ENCODE results near the gene TOP1. TPM values are rescaled to one million over a fixed set of nuclear protein-coding genes. Genes with fewer than 3 reads are reported as not detected.

The TOP1 gene
- total and polyA plus RNA-seq, 2 experiments from 2014 or later = 21.5 to 21.7 TPM

DNA sequence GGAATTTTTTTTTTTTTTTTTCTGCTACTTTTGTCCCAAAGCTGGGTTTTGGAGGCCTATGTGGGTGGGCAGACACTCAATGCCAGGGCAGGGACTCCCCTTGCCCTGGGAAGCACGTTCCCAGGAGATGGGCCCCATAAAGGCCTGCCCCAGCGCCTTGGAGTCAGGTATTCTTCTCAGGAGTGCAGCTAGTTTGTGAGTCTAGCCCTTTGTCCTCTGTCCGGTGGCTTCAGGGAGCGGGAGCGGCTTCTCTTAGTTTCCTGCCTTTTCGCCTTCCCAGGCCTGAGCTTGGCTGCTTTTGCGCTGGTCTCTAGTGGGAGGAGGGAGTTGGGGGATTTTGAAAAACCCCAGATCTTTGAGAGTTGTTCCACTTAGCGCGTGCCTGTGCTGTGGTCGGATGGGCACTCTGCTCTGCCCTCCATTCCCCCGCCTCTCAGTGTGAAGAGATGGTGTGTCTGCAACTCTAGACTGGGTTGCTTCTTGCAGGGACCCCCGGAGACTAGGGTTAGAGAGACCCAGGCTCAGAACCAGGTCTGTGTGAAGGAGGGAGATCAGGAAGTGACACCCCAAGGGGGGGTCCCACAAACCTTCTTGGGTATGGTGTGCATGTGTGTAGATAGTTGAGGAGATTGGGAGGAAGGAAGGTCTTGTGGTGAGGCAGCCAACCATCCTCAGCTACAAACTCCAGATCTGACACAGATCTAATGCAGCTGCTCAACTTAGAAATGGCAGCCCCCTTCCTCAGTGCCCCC lies 110.0 kb downstream of the TOP1 start:
- H3K9me3 ChIP-seq (ENCODE audit: low read depth) = no peaks in the 10 kb centered on the region
- TF ChIP-seq, protein P1, sequence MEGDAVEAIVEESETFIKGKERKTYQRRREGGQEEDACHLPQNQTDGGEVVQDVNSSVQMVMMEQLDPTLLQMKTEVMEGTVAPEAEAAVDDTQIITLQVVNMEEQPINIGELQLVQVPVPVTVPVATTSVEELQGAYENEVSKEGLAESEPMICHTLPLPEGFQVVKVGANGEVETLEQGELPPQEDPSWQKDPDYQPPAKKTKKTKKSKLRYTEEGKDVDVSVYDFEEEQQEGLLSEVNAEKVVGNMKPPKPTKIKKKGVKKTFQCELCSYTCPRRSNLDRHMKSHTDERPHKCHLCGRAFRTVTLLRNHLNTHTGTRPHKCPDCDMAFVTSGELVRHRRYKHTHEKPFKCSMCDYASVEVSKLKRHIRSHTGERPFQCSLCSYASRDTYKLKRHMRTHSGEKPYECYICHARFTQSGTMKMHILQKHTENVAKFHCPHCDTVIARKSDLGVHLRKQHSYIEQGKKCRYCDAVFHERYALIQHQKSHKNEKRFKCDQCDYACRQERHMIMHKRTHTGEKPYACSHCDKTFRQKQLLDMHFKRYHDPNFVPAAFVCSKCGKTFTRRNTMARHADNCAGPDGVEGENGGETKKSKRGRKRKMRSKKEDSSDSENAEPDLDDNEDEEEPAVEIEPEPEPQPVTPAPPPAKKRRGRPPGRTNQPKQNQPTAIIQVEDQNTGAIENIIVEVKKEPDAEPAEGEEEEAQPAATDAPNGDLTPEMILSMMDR (IDR thresholded peaks at IDR 0.05; ENCODE audit: low read depth, low read length) = no peak
- H3K27ac ChIP-seq = peak overlapping the region; percentile 98
- peak overlapping the region; percentile 79 for H3K4me3 ChIP-seq
- peak; percentile 27 to 31 for DNase-seq (ENCODE audit: low read depth in 1 of 2, low spot score in 1 of 2)
- H3K4me1 ChIP-seq (ENCODE audit: low read depth) = peaks cover 46% of the 10 kb centered on the region
- no peaks in the 10 kb centered on the region for H3K27me3 ChIP-seq
- no peaks in the 10 kb centered on the region for H3K36me3 ChIP-seq

GRCh38 chr20:41139227-41140093 lies 110.8 kb downstream of the TOP1 start:
- TF ChIP-seq, protein P1 (IDR thresholded peaks at IDR 0.05; ENCODE audit: low read depth, low read length) = no peak
- H3K9me3 ChIP-seq (ENCODE audit: low read depth) = no peaks in the 10 kb centered on the region
- H3K27ac ChIP-seq = peak overlapping the region; percentile 98
- peaks cover 46% of the 10 kb centered on the region for H3K4me1 ChIP-seq (ENCODE audit: low read depth)
- no peak for DNase-seq (ENCODE audit: low read depth in 1 of 2, low spot score in 1 of 2)
- no peaks in the 10 kb centered on the region for H3K36me3 ChIP-seq
- no peaks in the 10 kb centered on the region for H3K27me3 ChIP-seq
- H3K4me3 ChIP-seq = peak overlapping the region; percentile 79

DNA sequence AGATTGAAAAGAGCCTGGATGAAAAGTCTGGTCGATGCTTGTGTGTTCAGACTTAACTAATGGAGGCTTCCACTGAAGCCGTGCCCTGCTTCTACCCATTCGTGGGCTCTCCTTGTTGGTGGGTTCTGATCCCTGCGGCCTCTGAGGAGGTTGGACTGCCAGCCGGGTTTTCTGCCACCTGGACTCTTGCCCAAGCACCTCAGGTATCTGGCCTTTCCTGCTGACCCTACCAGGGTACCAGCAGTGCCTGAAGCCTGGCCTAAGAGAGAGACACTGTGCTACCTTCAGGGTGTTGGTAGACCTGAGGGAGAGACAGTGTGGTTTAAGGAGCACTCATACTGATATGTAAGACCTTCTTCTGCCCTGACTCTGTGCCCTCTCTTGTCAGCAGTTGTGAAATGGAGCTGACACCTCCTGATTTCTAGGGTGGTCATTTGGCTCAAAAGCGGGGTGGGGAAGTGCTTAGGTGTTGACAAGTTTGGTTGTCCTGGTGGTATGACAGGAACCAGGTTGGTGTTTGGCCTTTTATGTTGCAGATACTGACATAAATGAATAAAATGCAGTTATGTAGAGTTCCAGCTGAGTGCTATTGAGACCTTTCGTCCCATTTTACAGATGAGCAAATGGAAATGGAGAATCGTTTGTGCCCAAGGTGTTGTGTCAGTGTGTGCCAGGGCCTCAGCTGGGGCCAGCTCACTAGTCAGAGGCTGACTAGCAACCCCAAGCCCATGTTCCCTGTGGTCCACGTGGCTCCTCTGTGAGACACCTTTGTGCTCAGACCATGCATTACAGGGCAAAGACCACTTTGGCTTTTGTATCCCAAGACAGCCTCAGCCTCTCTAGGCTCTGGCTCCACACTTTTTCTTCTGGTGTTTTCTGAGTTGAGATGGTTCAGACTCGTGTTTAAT lies 111.9 kb downstream of the TOP1 start:
- peaks cover 44% of the 10 kb centered on the region for H3K4me1 ChIP-seq (ENCODE audit: low read depth)
- peak overlapping the region; percentile 12 for H3K27ac ChIP-seq
- TF ChIP-seq, protein P1 (IDR thresholded peaks at IDR 0.05; ENCODE audit: low read depth, low read length) = no peak
- H3K27me3 ChIP-seq = no peaks in the 10 kb centered on the region
- H3K4me3 ChIP-seq = no peak overlapping the region
- DNase-seq (ENCODE audit: low read depth in 1 of 2, low spot score in 1 of 2) = no peak
- no peaks in the 10 kb centered on the region for H3K36me3 ChIP-seq
- H3K9me3 ChIP-seq (ENCODE audit: low read depth) = no peaks in the 10 kb centered on the region

DNA sequence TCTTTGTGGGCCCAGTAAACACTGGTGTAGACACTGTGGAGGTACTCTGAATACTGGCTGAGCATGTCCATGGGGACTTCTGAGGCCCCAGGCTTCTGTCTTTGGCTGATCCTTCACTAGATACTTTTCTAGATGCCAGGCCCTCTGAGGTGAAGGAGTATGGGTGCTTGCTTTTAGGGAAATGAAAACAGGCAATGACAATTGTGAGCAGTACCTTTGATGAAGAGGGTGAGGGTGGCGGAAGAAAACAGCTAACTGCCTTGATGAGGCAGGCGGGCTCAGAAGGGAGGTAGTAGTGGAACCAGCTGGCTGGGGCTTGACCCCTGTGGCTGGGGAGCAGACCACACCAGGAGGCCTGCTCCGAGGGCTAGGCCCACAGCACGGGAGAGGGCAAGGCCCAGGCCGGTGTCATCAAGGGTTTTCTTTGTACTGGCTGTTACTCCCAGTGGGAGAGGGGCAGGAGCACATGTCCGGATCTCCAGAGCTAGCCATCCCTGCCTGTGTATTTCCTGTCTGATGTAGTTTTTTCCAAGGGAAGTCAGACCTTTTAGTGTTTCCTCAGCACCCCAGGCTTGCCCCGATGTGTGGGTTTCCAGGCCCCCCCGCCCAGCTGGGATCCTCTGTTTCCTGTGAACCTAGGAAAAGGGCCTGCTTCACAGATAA lies 112.7 kb downstream of the TOP1 start:
- TF ChIP-seq, protein P1 (IDR thresholded peaks at IDR 0.05; ENCODE audit: low read depth, low read length) = no peak
- H3K4me3 ChIP-seq = no peak overlapping the region
- no peaks in the 10 kb centered on the region for H3K9me3 ChIP-seq (ENCODE audit: low read depth)
- no peaks in the 10 kb centered on the region for H3K36me3 ChIP-seq
- peak in 1 of 2 donors; percentile 51 for DNase-seq (ENCODE audit: low read depth in 1 of 2, low spot score in 1 of 2)
- no peaks in the 10 kb centered on the region for H3K27me3 ChIP-seq
- peak overlapping the region; percentile 12 for H3K27ac ChIP-seq
- peaks cover 39% of the 10 kb centered on the region for H3K4me1 ChIP-seq (ENCODE audit: low read depth)

All from cardiac muscle cell (in vitro differentiated cells and primary cell).